Measurements from ENCODE around the gene SHOC2. TPM values are rescaled to one million over a fixed set of nuclear protein-coding genes. Genes with fewer than 3 reads are reported as not detected.

Gene SHOC2
- total and polyA plus RNA-seq, 2 of the 4 experiments (the other 2 are of a cell fraction): 13.4 to 47.5 TPM

DNA sequence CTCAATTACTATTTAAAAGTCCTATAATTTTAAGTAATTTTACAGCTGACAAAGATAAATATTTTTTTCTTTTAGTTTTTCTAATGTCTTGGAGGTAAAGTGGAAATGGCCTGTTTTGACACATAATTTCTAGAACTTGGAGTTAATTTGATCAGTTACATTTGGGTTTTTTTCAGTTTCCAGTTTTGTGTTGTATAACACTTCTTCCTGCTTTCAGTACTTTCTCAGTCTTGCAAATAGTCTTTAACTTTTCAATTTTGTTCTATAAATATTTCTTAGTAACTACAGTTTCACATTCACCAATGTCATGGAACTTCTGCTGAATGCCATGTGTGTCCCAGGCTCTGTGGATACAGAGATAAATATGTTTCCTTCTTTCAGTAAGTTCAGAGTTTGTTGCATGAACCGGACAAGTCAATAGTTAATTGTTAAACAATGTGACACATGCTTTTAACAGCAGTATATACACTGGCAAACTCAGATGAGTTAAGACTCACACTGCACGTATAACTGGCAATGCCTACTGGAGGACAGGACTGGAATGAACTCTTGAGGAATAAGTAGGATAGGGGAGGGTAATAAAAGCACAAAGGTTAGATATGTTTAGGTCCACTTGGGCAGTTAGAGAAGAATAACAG is 4.6 kb downstream of the SHOC2 start:
- no peak for DNase-seq
- H4K20me1 ChIP-seq (ENCODE audit: insufficient read depth, low read length): peaks cover 38% of the 10 kb centered on the region
- CTCF ChIA-PET: interaction anchor here (1.0 kb wide), 1 partner anchor 16 kb away, joined by 4 read pairs; no protein-coding TSS in a partner anchor
- H4K91ac ChIP-seq (ENCODE audit: insufficient read depth, low read depth, low read length): no peak overlapping the region
- peaks cover 0 to 32% of the 10 kb centered on the region in 2 experiments; a peak in 2 of 4 replicates for H3K79me1 ChIP-seq (ENCODE audit: low read depth in 1 of 2, low read length in 2 of 2)
- H2AK9ac ChIP-seq (replicated peaks; ENCODE audit: low read depth, low read length, poor library complexity): no peak overlapping the region
- no peak overlapping the region for H2AK5ac ChIP-seq (ENCODE audit: low read depth, low read length)
- H3K23ac ChIP-seq (ENCODE audit: low read depth, low read length): no peak overlapping the region
- H2BK120ac ChIP-seq (ENCODE audit: low read depth, low read length): no peak overlapping the region
- no peaks in the 10 kb centered on the region for H3K9me3 ChIP-seq (ENCODE audit: control insufficient read depth, insufficient read depth, low read length)
- H4K8ac ChIP-seq (ENCODE audit: low read depth in 2 of 2, low read length in 2 of 2): no peak overlapping the region
- no peak overlapping the region for H3K56ac ChIP-seq (ENCODE audit: extremely low read depth, insufficient read depth, low read length)
- no peak overlapping the region for H2AFZ ChIP-seq (replicated peaks; ENCODE audit: low read length, poor library complexity)
- H4K5ac ChIP-seq (ENCODE audit: low read depth, low read length): no peak overlapping the region
- POLR2A ChIA-PET (ENCODE audit: unreplicated experiment): no interaction called here
- dilution Hi-C loops (cut with HindIII; ENCODE audit: low sequenced_read_pairs, unreplicated experiment) (no loop called here), in situ Hi-C loops (cut with MboI; ENCODE audit: low sequenced_read_pairs) (no loop called here), intact Hi-C loops (cut with micrococcal nuclease) (loop anchor here (5.0 to 10.0 kb wide), 3 partner anchors 73 to 671 kb away; no protein-coding TSS in a partner anchor)
- no peak overlapping the region for H3K4ac ChIP-seq (ENCODE audit: low read depth, low read length)
- no peak overlapping the region for H3K18ac ChIP-seq (ENCODE audit: low read depth, low read length)
- WGBS, 2 experiments (ENCODE audit: extremely low coverage in 2 of 2, insufficient read length in 1 of 2): no CpG with 5 or more reads among the region's 2 CpGs
- peak overlapping the region; percentile 19; the same call in 1 of the 2 replicates for H3K4me2 ChIP-seq (ENCODE audit: low read depth, low read length)
- no peak overlapping the region for H3K27ac ChIP-seq (ENCODE audit: insufficient read depth, low read length)
- no peak for TF ChIP-seq POLR2A (IDR thresholded peaks at IDR 0.05; ENCODE audit: low read depth, low read length)
- TF ChIP-seq, protein P1, sequence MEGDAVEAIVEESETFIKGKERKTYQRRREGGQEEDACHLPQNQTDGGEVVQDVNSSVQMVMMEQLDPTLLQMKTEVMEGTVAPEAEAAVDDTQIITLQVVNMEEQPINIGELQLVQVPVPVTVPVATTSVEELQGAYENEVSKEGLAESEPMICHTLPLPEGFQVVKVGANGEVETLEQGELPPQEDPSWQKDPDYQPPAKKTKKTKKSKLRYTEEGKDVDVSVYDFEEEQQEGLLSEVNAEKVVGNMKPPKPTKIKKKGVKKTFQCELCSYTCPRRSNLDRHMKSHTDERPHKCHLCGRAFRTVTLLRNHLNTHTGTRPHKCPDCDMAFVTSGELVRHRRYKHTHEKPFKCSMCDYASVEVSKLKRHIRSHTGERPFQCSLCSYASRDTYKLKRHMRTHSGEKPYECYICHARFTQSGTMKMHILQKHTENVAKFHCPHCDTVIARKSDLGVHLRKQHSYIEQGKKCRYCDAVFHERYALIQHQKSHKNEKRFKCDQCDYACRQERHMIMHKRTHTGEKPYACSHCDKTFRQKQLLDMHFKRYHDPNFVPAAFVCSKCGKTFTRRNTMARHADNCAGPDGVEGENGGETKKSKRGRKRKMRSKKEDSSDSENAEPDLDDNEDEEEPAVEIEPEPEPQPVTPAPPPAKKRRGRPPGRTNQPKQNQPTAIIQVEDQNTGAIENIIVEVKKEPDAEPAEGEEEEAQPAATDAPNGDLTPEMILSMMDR (conservative IDR thresholded peaks at IDR 0.05; ENCODE audit: low read depth, low read length): no peak
- TF ChIP-seq, protein P2, sequence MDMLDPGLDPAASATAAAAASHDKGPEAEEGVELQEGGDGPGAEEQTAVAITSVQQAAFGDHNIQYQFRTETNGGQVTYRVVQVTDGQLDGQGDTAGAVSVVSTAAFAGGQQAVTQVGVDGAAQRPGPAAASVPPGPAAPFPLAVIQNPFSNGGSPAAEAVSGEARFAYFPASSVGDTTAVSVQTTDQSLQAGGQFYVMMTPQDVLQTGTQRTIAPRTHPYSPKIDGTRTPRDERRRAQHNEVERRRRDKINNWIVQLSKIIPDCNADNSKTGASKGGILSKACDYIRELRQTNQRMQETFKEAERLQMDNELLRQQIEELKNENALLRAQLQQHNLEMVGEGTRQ (IDR thresholded peaks at IDR 0.05; ENCODE audit: low read depth, low read length): no peak
- TF ChIP-seq RCOR1 (IDR thresholded peaks at IDR 0.05; ENCODE audit: insufficient replicate concordance, low read length): no peak
- no peak for TF ChIP-seq CHD1 (IDR thresholded peaks at IDR 0.05; ENCODE audit: low read depth, low read length)
- TF ChIP-seq CEBPB (IDR thresholded peaks at IDR 0.05; ENCODE audit: low read depth, low read length): no peak
- no peak for TF ChIP-seq MAZ (IDR thresholded peaks at IDR 0.05; ENCODE audit: borderline replicate concordance, low read depth, low read length)
- no peak for TF ChIP-seq NFE2L2 (IDR thresholded peaks at IDR 0.05; ENCODE audit: low read depth, low read length)
- no peak for TF ChIP-seq RFX5 (IDR thresholded peaks at IDR 0.05; ENCODE audit: low read depth, low read length)
- no peak for TF ChIP-seq RAD21 (IDR thresholded peaks at IDR 0.05; ENCODE audit: low read length)
- TF ChIP-seq FOS (IDR thresholded peaks at IDR 0.05; ENCODE audit: low read depth, low read length): no peak
- TF ChIP-seq MXI1 (IDR thresholded peaks at IDR 0.05; ENCODE audit: borderline replicate concordance, low read depth, low read length): no peak
- no peak for ATAC-seq (ENCODE audit: low read depth)
- H3K27me3 ChIP-seq (ENCODE audit: control insufficient read depth, insufficient read depth, low read length): no peaks in the 10 kb centered on the region
- no peak overlapping the region for H2BK5ac ChIP-seq (ENCODE audit: low read depth, low read length, poor library complexity, severe bottlenecking)
- H3K4me1 ChIP-seq (ENCODE audit: control insufficient read depth, insufficient read depth, low read length): no peaks in the 10 kb centered on the region
- H3K9me1 ChIP-seq (ENCODE audit: insufficient read depth, low read length): peaks cover 5% of the 10 kb centered on the region
- no peak overlapping the region for H2BK20ac ChIP-seq (ENCODE audit: low read depth, low read length)
- H2BK15ac ChIP-seq (ENCODE audit: low read depth, low read length): no peak overlapping the region
- no peak overlapping the region for H3K4me3 ChIP-seq (ENCODE audit: insufficient read depth, low read depth, low read length)
- no TSS peak for BruUV-seq (replicated peaks)
- H3K9ac ChIP-seq (ENCODE audit: low read depth, low read length): no peak overlapping the region
- H3K14ac ChIP-seq (replicated peaks; ENCODE audit: low read depth, low read length): no peak overlapping the region
- H3K36me3 ChIP-seq (ENCODE audit: control insufficient read depth, insufficient read depth, low read length): no peaks in the 10 kb centered on the region

Data from IMR-90 (cell line).